Omental fat pad (tissue), 4 donors: ENCODE measurements around the gene SCN4B. TPM values are rescaled to one million over a fixed set of nuclear protein-coding genes. Genes with fewer than 3 reads are reported as not detected.

Source experiments
- ATAC-seq: fragments of 150-250 bp; one replicate; pipeline ENCODE4 v1.9.1; 2016; ENCODE audit warnings: mild to moderate bottlenecking, moderate library complexity; ENCODE audit not compliant: low FRiP score
- DNase-seq: peaks from one replicate; pipeline ENCODE4 v3.0.0-alpha.2; 2019; ENCODE audit warnings: low spot score
- total RNA-seq, 4 donors: library from RNA; depleted of rRNA; stranded (reverse); fragments of >200 nt; gene quantifications; one replicate each; pipeline ENCODE4 v1.1.0, GENCODE V29; 2016
- TF ChIP-seq, protein P1 (sequence below), 3 donors: fragments of 450-650 bp; IDR thresholded peaks; one replicate each; pipeline ENCODE4 v1.5.1; 2016 to 2017; ENCODE audit warnings: antibody characterized with exemption in 3 of 3, mild to moderate bottlenecking in 3 of 3, moderate library complexity in 2 of 3

The SCN4B gene
- total RNA-seq, 4 donors from 2014 or later = 1.1 to 10.2 (median 2.0) TPM

DNA sequence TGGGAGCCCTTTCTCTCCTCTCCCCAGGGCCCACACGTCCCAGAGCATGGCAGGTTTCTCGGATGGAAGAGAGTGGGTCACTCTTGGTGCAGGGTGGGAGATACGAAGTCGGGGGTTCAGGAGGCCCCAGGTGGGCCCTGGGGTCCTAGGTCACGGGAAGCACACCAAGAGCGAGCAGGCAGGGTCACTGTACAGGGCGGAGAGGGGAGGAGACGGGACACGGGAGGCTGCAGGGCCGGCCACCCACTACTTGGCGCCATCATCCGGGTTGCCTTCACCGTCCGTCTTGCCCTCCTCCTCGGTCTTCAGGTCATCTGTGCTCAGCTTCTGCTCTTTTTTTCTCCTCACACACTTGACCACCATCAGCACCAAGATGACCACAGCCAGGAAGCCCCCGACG is 14.0 kb upstream of the SCN4B start:
- TF ChIP-seq, protein P1, sequence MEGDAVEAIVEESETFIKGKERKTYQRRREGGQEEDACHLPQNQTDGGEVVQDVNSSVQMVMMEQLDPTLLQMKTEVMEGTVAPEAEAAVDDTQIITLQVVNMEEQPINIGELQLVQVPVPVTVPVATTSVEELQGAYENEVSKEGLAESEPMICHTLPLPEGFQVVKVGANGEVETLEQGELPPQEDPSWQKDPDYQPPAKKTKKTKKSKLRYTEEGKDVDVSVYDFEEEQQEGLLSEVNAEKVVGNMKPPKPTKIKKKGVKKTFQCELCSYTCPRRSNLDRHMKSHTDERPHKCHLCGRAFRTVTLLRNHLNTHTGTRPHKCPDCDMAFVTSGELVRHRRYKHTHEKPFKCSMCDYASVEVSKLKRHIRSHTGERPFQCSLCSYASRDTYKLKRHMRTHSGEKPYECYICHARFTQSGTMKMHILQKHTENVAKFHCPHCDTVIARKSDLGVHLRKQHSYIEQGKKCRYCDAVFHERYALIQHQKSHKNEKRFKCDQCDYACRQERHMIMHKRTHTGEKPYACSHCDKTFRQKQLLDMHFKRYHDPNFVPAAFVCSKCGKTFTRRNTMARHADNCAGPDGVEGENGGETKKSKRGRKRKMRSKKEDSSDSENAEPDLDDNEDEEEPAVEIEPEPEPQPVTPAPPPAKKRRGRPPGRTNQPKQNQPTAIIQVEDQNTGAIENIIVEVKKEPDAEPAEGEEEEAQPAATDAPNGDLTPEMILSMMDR (IDR thresholded peaks at IDR 0.05) = no peak
- no peak for DNase-seq

GRCh38 chr11:118164885-118165284 is 12.3 kb upstream of the SCN4B start:
- TF ChIP-seq, protein P1 (IDR thresholded peaks at IDR 0.05) = no peak
- ATAC-seq (no peak), DNase-seq (no peak)

More for the DNA sequence above, 14.0 kb upstream of the SCN4B start:
- no peak for ATAC-seq

DNA sequence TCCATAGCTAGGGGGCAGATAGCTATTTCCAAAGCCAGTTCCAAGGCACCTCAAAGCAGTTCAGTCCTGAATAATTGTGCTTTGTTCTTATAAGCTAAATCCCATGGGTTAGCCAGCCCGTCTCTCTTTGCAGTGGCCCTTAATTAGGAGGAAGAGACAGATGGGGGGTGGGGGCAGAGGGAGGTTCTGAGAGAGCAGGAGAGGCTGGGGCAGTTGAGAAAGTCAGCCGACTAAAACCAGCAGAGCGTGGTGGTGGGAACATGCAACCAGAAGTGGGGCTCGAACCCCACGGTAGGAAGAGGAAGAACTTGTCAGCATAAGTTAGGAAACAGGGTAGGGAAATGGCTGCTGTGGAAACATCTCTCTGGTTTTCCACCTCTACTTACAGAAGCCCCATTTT is 10.9 kb upstream of the SCN4B start:
- no peak for DNase-seq
- no peak for ATAC-seq
- TF ChIP-seq, protein P1 (IDR thresholded peaks at IDR 0.05) = no peak

DNA sequence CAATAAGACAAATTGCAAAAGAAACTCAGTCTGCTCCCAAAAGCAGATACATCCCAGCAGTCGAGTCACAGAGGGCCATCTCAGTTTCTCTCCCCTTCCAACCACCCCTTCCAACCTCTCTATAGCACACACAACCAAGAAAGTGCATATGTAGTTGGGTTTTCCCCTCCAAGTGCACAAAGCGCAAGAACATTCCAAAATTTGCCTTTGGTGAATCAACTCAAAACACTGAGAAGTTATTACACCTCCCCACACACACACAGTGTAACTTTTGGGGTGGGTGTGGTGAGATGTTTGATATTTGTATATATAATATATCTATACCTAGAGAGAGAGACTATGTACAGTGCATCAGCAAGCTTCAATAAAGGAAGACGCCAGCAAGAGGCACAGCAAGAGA is 10.2 kb upstream of the SCN4B start:
- ATAC-seq (no peak), DNase-seq (no peak)
- TF ChIP-seq, protein P1 (IDR thresholded peaks at IDR 0.05) = no peak

- ATAC-seq (no peak), DNase-seq (no peak)
- TF ChIP-seq, protein P1 (IDR thresholded peaks at IDR 0.05) = no peak
Measured at GRCh38 chr11:118161786-118162185, 9.2 kb upstream of the SCN4B start.

GRCh38 chr11:118157186-118157895 is 4.7 kb upstream of the SCN4B start:
- ATAC-seq = no peak

More at GRCh38 chr11:118157186-118157895, 4.7 kb upstream of the SCN4B start:
- TF ChIP-seq, protein P1 (IDR thresholded peaks at IDR 0.05) = no peak
- DNase-seq = no peak
